Ectodermal cell (in vitro differentiated cells): ENCODE data around the gene CD44.

ENCODE experiments used
- H3K27ac ChIP-seq: 2 replicates; pipeline ENCODE4 v1.7.0; 2013; ENCODE audit warnings: mild to moderate bottlenecking, low read depth, low read length; ENCODE audit not compliant: insufficient read depth, poor library complexity, severe bottlenecking
- H3K27me3 ChIP-seq: 2 replicates; pipeline ENCODE4 v1.7.0; 2013; ENCODE audit warnings: mild to moderate bottlenecking, low read length; ENCODE audit not compliant: insufficient read depth, control insufficient read depth, poor library complexity, severe bottlenecking
- H3K36me3 ChIP-seq: one replicate; pipeline ENCODE4 v1.7.0; 2013; ENCODE audit warnings: low read length; ENCODE audit not compliant: control insufficient read depth, insufficient read depth
- H3K4me1 ChIP-seq: one replicate; pipeline ENCODE4 v1.7.0; 2013; ENCODE audit warnings: low read length; ENCODE audit not compliant: control insufficient read depth, insufficient read depth
- H3K4me3 ChIP-seq: 2 replicates; pipeline ENCODE4 v1.7.0; 2013; ENCODE audit warnings: low read depth, low read length, control low read depth; ENCODE audit not compliant: insufficient read depth
- H3K9me3 ChIP-seq: 2 replicates; pipeline ENCODE4 v1.7.0; 2013; ENCODE audit warnings: mild to moderate bottlenecking, low read length, moderate library complexity; ENCODE audit not compliant: control insufficient read depth
- WGBS, 2 experiments: methylation state at CpG; one replicate each; pipeline ENCODE4 v1.1.7; 2013; ENCODE audit warnings: missing lambda C conversion rate in 2 of 2; 5-methylcytosine and 5-hydroxymethylcytosine counted together

CD44 gene

DNA sequence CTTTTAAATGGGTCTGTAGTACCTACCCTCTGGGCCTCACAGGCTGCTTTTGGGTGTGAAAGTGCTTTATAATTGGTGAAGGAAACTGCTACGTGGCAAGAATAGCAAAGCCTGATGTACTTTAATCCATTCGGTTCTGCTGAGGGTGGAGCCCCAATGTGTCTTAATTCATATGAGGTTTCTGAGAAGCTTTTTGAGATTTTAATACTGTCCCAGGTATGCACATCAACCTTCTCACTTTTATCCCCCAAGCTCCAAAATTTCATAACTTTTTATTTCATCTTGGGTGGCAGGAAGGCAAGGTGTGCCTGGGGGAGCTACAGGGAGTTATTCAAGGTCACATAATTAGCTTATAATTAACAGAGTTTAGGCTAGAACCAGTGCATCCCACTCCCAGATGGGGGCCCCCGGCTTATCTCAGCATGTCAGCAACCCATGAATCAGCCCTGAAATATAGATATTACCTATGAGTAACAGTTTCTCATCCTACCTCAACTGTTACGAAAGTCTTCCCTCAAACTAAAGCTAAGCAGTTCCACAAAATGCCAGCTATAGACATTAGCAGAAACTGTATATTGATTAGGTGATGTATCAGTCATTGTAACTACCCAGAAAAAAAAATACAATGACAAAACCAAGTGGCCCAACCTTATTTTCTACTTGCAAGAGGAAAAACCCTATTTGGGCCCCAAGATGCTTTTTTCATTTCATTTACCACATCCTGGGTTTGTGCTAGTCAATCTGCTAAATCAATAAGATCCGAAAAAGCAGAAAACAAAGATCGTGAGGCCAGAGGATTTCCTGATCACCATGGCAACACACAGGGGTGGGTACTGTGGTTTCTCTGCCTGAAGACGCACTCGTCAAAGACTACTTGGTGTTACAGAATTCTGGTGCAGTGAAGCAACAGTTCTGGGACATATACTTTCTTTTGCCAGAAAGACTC, 26.7 kb downstream of the CD44 start:
- Histone ChIP-seq H3K27ac (no peak overlapping the region), H3K9me3 (no peaks in the 10 kb centered on the region), H3K4me3 (no peak overlapping the region), H3K36me3 (no peaks in the 10 kb centered on the region), H3K27me3 (no peaks in the 10 kb centered on the region), H3K4me1 (peaks cover 18% of the 10 kb centered on the region)
- 72 to 74% methylated on average over 7 to 8 of the region's 8 CpGs for WGBS, 2 experiments

DNA sequence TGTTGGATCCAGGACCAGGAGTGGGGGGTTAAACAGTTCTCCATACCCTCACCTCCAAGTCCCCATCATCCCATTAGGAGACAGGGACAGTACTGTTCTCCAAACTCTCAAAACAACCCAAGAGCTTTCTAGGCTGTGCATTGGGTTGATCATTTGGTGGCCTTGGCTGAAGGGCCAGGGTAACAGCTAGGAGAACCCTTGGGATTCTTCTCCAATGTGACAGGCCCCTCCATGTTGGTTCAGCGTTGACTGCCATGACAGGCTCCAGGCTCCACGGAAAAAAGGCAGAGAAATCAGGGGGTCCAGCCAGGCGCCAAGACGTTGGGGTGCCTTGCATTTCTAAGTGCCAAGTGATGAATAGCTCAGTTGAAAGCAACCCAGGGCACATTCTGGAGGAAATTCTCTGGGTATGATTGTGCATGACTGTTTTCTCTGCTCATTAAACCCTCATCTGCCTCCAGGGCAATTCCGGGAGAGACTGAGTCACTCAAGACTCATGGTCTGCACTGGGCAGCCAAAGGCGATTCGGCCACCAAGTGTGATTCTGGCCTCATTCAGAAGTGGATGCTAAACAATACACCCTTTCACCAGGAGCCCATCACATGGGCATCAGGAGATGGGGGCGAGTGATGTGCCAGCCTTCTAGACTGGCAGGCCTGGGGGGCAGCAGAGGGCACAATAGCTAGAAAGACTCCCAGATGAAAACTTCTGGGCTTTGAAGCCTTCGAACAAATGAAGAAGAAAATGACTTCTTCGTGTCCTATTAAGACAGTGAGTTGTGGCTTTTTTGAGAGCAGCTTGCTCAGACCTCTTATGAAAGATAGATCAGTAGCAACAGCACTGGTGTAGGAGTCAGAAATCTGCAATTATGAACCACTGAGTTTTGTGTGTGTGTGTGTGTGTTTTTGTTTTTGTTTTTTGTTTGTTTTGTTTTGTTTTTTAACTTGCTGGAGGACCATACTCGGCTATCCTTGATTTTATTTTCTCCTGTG, 27.7 kb downstream of the CD44 start:
- peaks cover 18% of the 10 kb centered on the region for H3K4me1 ChIP-seq
- no peaks in the 10 kb centered on the region for H3K36me3 ChIP-seq
- no peak overlapping the region for H3K4me3 ChIP-seq
- H3K27ac ChIP-seq = no peak overlapping the region
- no peaks in the 10 kb centered on the region for H3K9me3 ChIP-seq
- 88 to 92% methylated on average over 11 of the region's 11 CpGs for WGBS, 2 experiments
- no peaks in the 10 kb centered on the region for H3K27me3 ChIP-seq

DNA sequence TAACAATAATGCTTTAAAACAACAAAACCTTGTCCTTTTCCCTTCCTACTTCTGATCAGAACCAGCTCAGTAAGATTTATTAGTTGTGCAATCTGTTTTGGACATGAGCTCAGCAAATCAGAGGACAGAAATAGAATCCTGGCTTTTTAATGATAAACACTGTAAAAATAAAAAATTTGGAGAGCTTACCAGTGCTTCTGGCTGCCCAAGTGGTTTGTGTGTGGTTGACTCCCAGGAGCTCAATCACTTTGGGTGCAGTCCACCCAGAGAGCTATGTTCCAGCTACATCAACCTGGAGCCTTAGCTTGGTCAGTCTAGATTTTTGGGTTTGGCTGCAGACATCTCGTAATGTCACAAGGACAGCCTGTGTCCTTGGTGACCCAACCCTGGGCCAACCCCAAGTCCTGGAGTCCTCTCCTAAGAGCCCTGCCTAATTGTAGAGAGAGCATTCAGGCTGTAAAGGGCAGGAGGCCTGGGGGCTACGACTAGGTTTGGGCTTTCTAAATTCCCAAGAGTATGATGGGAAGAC, 28.5 kb downstream of the CD44 start:
- 91 to 96% methylated on average over 2 of the region's 2 CpGs for WGBS, 2 experiments
- peaks cover 18% of the 10 kb centered on the region for H3K4me1 ChIP-seq
- H3K27ac ChIP-seq = no peak overlapping the region
- no peaks in the 10 kb centered on the region for H3K36me3 ChIP-seq
- no peak overlapping the region for H3K4me3 ChIP-seq
- H3K9me3 ChIP-seq = no peaks in the 10 kb centered on the region
- H3K27me3 ChIP-seq = no peaks in the 10 kb centered on the region

DNA sequence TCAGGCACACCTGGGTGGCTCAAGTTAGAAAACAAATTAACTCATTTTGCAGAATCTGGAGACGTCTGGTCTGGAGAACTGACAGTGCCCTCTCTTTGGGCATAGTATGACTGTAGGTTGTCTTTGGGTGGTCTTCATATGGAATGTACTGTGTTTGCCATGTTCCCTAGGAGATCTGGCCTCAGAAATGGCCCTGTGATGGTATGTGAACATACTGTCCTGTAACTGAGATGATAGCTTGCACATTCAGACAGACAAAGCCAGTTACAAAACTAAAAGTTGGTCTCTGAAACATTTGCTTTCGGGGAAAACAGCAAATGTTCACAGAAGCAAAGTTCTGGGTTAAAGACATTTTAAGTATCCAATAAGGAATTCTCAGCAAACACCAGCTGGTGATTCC, 29.7 kb downstream of the CD44 start:
- H3K4me1 ChIP-seq = peaks cover 23% of the 10 kb centered on the region
- WGBS, 2 experiments = 90 to 95% methylated on average over 2 of the region's 2 CpGs
- no peaks in the 10 kb centered on the region for H3K27me3 ChIP-seq
- H3K9me3 ChIP-seq = no peaks in the 10 kb centered on the region
- no peak overlapping the region for H3K27ac ChIP-seq
- H3K36me3 ChIP-seq = no peaks in the 10 kb centered on the region
- H3K4me3 ChIP-seq = no peak overlapping the region

DNA sequence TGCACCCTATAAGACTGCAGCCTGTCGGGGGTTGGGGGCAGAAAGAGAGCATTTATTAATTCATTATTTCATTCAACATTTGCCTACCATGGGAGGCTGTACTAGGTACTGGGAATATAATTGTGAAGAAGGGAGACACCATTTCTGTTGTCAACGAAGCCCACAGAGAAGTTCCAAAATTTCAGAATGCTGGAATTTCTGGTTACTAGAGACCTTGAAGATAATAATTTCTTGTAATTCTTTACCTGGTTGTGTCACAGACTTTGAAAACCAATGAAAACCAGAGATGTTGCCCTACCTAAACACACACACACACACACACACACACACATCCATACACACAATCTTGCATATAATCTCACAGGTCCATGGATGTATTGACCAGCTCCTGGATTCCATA, 30.1 kb downstream of the CD44 start:
- peaks cover 23% of the 10 kb centered on the region for H3K4me1 ChIP-seq
- 92 to 97% methylated on average over 1 to 2 of the region's 2 CpGs for WGBS, 2 experiments
- no peaks in the 10 kb centered on the region for H3K36me3 ChIP-seq

DNA sequence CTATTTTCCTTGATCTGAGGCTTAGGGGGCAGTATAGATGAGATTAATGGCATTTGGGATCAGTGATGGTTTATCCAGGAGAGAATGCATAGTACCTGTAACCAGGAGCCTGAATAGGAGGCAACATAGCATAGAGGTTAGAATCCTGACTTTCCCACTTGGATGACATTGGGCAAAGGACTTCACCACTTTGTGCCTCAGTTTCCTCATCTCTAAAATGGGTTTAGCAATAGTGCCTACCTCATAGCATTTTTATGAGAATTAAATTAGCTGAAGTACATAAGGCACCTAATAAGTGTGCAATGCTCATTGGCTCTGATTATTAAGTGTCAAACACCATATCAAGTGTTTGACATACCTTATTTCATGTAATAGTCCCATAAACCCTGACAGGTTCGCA, 30.8 kb downstream of the CD44 start:
- H3K27me3 ChIP-seq = no peaks in the 10 kb centered on the region
- H3K36me3 ChIP-seq = no peaks in the 10 kb centered on the region
- no peak overlapping the region for H3K4me3 ChIP-seq
- 86 to 88% methylated on average over 1 of the region's 1 CpG for WGBS, 2 experiments
- no peaks in the 10 kb centered on the region for H3K9me3 ChIP-seq
- H3K27ac ChIP-seq = no peak overlapping the region
- peaks cover 24% of the 10 kb centered on the region for H3K4me1 ChIP-seq

More for the DNA sequence above, 30.1 kb downstream of the CD44 start:
- no peaks in the 10 kb centered on the region for H3K9me3 ChIP-seq
- H3K4me3 ChIP-seq = no peak overlapping the region
- H3K27ac ChIP-seq = no peak overlapping the region
- no peaks in the 10 kb centered on the region for H3K27me3 ChIP-seq

DNA sequence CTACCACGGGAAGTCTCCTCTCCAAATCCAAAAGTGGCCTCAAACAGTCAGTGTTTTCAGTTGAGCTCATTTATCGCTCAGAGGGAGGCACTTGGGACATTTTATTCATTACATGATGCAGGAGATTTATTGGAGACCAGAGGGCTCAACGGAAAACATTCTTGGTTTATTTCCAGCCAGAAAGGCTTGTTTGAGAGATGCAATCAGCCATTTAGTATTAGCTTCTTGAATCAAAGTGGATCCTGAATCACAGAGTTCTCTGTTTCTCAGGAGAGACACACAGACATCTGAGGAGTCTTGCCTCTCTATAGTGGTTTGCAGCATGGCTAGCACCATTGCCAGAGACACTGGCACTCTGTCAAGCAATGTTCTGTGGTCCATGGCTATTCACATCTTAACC, 31.5 kb downstream of the CD44 start:
- no peaks in the 10 kb centered on the region for H3K27me3 ChIP-seq
- H3K27ac ChIP-seq = no peak overlapping the region
- peaks cover 22% of the 10 kb centered on the region for H3K4me1 ChIP-seq
- 94% methylated on average over 3 of the region's 3 CpGs for WGBS, 2 experiments
- no peak overlapping the region for H3K4me3 ChIP-seq
- H3K36me3 ChIP-seq = no peaks in the 10 kb centered on the region
- no peaks in the 10 kb centered on the region for H3K9me3 ChIP-seq

DNA sequence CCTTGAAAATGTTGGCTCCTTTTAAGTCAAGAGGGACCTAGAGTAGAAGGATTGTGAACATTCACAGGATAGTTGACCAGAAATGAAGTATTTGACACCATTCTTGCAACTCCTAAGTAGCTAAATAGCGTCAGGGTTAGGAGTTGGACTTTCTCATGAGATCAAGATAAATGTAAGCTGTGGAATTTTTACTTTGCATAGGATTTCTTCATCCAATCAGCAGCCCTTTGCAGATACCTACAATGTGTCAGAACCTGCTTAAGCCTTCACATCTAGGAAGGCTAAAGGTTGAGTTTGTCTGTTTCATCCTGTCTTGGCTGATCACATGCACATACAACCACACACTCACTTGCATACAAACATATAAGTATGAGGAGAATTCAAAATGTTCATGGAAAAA, 32.3 kb downstream of the CD44 start:
- no peaks in the 10 kb centered on the region for H3K36me3 ChIP-seq
- H3K9me3 ChIP-seq = no peaks in the 10 kb centered on the region
- no peak overlapping the region for H3K27ac ChIP-seq
- H3K4me1 ChIP-seq = peaks cover 15% of the 10 kb centered on the region
- no peaks in the 10 kb centered on the region for H3K27me3 ChIP-seq
- 94 to 100% methylated on average over 1 of the region's 1 CpG for WGBS, 2 experiments
- H3K4me3 ChIP-seq = no peak overlapping the region

DNA sequence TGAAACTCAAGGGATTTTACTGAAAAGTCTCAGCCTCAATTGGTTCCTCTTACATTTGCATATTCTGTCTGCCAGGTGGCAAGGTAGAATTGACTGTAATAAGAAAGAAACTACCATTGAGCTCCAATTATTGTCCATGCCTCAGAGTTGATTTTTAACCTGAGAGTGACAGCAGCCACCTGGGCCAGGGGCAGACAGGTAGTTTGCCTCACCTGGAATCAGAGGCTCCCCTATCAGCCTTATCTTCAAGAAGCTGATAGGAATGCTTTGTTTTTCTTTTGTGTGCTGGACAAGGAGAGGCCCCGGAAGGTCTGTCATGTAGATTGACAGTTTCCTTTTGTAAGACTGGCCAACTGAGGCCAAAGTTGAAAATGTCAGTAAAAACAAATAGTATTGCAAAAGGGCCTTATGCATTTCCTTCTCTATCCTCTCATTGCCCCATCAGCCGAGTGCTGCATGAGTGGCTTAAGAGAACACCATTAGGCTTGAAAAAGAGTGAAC, 34.1 kb downstream of the CD44 start:
- peaks cover 8% of the 10 kb centered on the region for H3K4me1 ChIP-seq
- 57 to 64% methylated on average over 2 of the region's 2 CpGs for WGBS, 2 experiments
- H3K9me3 ChIP-seq = no peaks in the 10 kb centered on the region
- no peak overlapping the region for H3K27ac ChIP-seq
- H3K36me3 ChIP-seq = no peaks in the 10 kb centered on the region
- H3K27me3 ChIP-seq = no peaks in the 10 kb centered on the region
- no peak overlapping the region for H3K4me3 ChIP-seq
